ENCODE measurements around the gene TMEM220. TPM values are rescaled to one million over a fixed set of nuclear protein-coding genes. Genes with fewer than 3 reads are reported as not detected.

TMEM220 gene
- total and polyA plus RNA-seq, 8 donors: 4.9 to 14.1 (median 8.1) TPM; not detected in 2

DNA sequence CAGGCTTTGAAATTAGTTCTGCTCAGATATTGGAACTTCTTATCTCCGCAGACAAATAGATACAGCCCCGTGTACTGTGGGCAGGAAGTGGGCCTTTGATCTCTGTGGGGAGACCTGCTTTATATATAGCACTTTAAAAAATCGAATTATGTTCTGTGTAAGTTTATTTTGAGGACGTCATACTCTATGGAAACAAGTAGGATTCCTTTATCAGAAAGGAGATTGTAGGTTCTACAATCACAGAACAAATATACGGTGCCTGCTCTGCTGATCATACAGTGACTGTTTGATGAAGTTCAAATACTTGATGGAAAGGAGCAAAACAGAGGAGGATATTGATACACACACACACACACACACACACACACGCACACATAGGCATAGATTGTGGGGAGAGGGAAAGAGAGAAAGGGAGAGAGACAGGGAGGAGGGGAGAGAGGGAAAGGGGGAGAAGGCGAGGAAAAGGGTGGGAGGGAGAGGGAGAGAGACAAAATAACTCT lies 14.7 kb upstream of the TMEM220 start:
- Histone ChIP-seq H3K4me3 (no peak overlapping the region), H3K4me1 (peaks cover 5 to 56% (median 39%) of the 10 kb centered on the region in 4 donors), H3K9me3 (no peaks in the 10 kb centered on the region), H3K27ac (peak overlapping the region; percentile 69 to 91 (median 81)), H3K36me3 (no peaks in the 10 kb centered on the region), H3K27me3 (no peaks in the 10 kb centered on the region)
- peak; percentile 71 to 73 for DNase-seq
- intact Hi-C loops (cut with DNase I; ENCODE audit: low total_unique reads): no loop called here
- TF ChIP-seq POLR2AphosphoS5 (IDR thresholded peaks at IDR 0.05): peak in 2 of 3 donors; percentile 54 to 78
- TF ChIP-seq, protein P1, sequence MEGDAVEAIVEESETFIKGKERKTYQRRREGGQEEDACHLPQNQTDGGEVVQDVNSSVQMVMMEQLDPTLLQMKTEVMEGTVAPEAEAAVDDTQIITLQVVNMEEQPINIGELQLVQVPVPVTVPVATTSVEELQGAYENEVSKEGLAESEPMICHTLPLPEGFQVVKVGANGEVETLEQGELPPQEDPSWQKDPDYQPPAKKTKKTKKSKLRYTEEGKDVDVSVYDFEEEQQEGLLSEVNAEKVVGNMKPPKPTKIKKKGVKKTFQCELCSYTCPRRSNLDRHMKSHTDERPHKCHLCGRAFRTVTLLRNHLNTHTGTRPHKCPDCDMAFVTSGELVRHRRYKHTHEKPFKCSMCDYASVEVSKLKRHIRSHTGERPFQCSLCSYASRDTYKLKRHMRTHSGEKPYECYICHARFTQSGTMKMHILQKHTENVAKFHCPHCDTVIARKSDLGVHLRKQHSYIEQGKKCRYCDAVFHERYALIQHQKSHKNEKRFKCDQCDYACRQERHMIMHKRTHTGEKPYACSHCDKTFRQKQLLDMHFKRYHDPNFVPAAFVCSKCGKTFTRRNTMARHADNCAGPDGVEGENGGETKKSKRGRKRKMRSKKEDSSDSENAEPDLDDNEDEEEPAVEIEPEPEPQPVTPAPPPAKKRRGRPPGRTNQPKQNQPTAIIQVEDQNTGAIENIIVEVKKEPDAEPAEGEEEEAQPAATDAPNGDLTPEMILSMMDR (IDR thresholded peaks at IDR 0.05): no peak
- 12 to 27% (median 21%) methylated on average over 7 of the region's 7 CpGs for WGBS, 5 donors

GRCh38 chr17:10743316-10744009 lies 13.6 kb upstream of the TMEM220 start:
- peak overlapping the region; percentile 59 to 82 (median 80) for H3K27ac ChIP-seq
- no peak overlapping the region for H3K4me3 ChIP-seq
- H3K27me3 ChIP-seq: no peaks in the 10 kb centered on the region
- 51 to 61% (median 56%) methylated on average over 8 of the region's 8 CpGs for WGBS, 5 donors
- TF ChIP-seq, protein P1 (IDR thresholded peaks at IDR 0.05): no peak
- TF ChIP-seq POLR2A (IDR thresholded peaks at IDR 0.05): no peak
- no peak for DNase-seq
- intact Hi-C loops (cut with DNase I; ENCODE audit: low total_unique reads): no loop called here
- no peaks in the 10 kb centered on the region for H3K9me3 ChIP-seq
- H3K4me1 ChIP-seq: peaks cover 6 to 59% (median 39%) of the 10 kb centered on the region in 4 donors
- H3K36me3 ChIP-seq: no peaks in the 10 kb centered on the region

DNA sequence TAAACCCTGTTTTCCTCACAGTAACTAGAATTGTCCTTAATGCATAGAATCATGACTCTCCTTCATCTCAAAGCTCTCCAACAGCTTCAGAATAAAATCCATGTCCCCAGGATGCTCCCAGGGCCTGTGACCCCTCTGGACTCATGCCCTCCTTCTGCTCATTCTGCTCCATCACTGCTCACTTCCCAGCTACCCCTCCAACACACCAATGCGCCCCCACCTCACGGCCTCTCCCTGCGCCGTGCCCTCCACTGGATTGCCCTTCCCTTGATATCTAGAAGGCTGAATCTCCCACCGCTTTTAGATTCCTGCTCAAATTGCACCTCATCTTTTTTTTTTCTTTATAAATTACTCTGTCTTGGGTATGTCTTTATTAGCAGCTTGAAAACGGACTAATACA lies 12.6 kb upstream of the TMEM220 start:
- Histone ChIP-seq H3K27ac (peak overlapping the region in 3 of 5 donors; percentile 4 to 79 (median 17)), H3K4me1 (peaks cover 16 to 70% (median 46%) of the 10 kb centered on the region in 4 donors), H3K36me3 (no peaks in the 10 kb centered on the region), H3K9me3 (no peaks in the 10 kb centered on the region), H3K27me3 (no peaks in the 10 kb centered on the region), H3K4me3 (no peak overlapping the region)
- no peak for TF ChIP-seq POLR2AphosphoS5 (IDR thresholded peaks at IDR 0.05)
- TF ChIP-seq, protein P1 (IDR thresholded peaks at IDR 0.05): no peak
- no peak for TF ChIP-seq POLR2A (IDR thresholded peaks at IDR 0.05)
- TF ChIP-seq EP300 (IDR thresholded peaks at IDR 0.05): no peak
- intact Hi-C loops (cut with DNase I; ENCODE audit: low total_unique reads): no loop called here
- DNase-seq: no peak
- WGBS, 5 donors: 91 to 97% (median 94%) methylated on average over 6 of the region's 6 CpGs

DNA sequence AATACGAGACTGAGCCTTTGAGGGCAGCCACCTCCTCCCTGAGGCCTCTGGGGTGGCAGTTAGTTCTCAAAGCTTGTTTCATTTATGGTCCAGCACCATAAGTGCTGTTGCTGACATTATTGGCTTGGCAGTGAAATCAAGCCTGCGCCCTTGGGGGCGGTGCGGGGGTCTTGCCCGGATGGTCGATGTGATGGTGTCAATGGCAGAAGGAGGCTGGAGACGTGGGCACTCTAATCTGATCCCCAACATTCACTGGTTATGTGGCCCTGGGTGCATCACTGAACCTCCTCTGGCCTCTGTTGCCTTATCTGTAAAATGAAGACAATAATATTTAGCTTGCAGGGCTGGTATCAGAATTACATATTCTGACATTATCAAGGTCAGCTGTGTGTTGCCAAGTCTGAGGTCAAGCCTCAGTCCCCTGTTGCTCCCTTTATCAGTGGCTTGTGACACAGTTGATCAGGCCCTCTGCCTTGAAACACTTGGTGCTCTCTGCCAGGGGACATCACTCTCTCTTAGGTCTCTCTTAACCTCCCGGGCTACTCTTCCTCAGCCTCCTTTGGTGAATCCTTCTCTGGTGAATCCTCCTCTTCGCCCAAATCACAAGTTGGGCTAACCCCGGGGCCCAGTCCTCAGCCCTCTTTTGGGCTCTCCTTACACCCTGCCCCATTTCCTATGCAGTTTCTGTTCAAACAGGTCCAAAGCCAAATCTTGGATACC lies 11.8 kb upstream of the TMEM220 start:
- Histone ChIP-seq H3K27ac (peak overlapping the region in 3 of 5 donors; percentile 4 to 79 (median 17)), H3K4me3 (no peak overlapping the region), H3K27me3 (no peaks in the 10 kb centered on the region), H3K9me3 (no peaks in the 10 kb centered on the region), H3K4me1 (peaks cover 18 to 78% (median 53%) of the 10 kb centered on the region in 4 donors), H3K36me3 (no peaks in the 10 kb centered on the region)
- TF ChIP-seq, protein P1 (IDR thresholded peaks at IDR 0.05): no peak
- intact Hi-C loops (cut with DNase I; ENCODE audit: low total_unique reads): no loop called here
- WGBS, 5 donors: 87 to 92% (median 90%) methylated on average over 10 of the region's 10 CpGs
- peak in 1 of 2 donors; percentile 25 for DNase-seq

All from stomach (tissue), 9 donors.